Measurements from ENCODE around the gene C20orf173. TPM values are rescaled to one million over a fixed set of nuclear protein-coding genes. Genes with fewer than 3 reads are reported as not detected.

The C20orf173 gene
- total and polyA plus RNA-seq, 2 of the 13 experiments (the other 11 are each of a cell fraction or from before 2014, with no cell fraction given) = not detected

GRCh38 chr20:35542990-35543389 lies 13.5 kb upstream of the C20orf173 start:
- H3K4me1 ChIP-seq (ENCODE audit: insufficient read depth, low read length) = peaks cover 29% of the 10 kb centered on the region
- no peaks in the 10 kb centered on the region for H3K9me3 ChIP-seq (ENCODE audit: low read length)
- H3K9ac ChIP-seq (ENCODE audit: insufficient read depth, low read depth, low read length) = peak overlapping the region; percentile 93
- FAIRE-seq (no peak), ATAC-seq (no peak), DNase-seq (ENCODE audit: low spot score) (no peak)
- BruUV-seq (replicated peaks) = no TSS peak
- H3K79me2 ChIP-seq (ENCODE audit: insufficient read depth, low read length) = peaks cover 11% of the 10 kb centered on the region
- H3K4me3 ChIP-seq (replicated peaks in 1 of 3; ENCODE audit: insufficient read depth in 1 of 3, low read depth in 2 of 3, low read length in 3 of 3) = peak overlapping the region in 2 of 3 experiments; percentile 79 to 93; a peak in 4 of 6 replicates
- H3K36me3 ChIP-seq (replicated peaks in 1 of 2; ENCODE audit: control insufficient read depth in 1 of 2, insufficient read depth in 2 of 2, low read length in 2 of 2) = peaks cover 13 to 27% of the 10 kb centered on the region in 2 experiments; a peak in 4 of 5 replicates
- intact Hi-C loops (cut with micrococcal nuclease; ENCODE audit: unreplicated experiment) = loop anchor here (5.0 kb wide), 2 partner anchors 74 to 76 kb away; partner anchors contain the start of gene SPAG4
- no peaks in the 10 kb centered on the region for H3K27me3 ChIP-seq (ENCODE audit: control insufficient read depth in 1 of 2, insufficient read depth in 2 of 2, low read length in 2 of 2)
- H3K4me2 ChIP-seq (ENCODE audit: low read depth, low read length) = peak overlapping the region; percentile 97
- CTCF ChIA-PET (ENCODE audit: low intra/inter-chr PET ratio, low total read pairs) = no interaction called here
- 100% methylated on average over 1 of the region's 1 CpG for WGBS (ENCODE audit: low lambda C conversion rate)
- no peak overlapping the region for H3K27ac ChIP-seq (ENCODE audit: extremely low read length, insufficient read depth, low read length)
- POLR2A ChIA-PET = interaction anchor here (1.2 to 4.0 kb wide), 7 partner anchors 8 to 259 kb away, joined by 4 to 41 read pairs (median 13); partner anchors contain the start of genes CEP250, EIF6 and RBM39
- TF ChIP-seq WIZ (CRISPR knock-in tag; IDR thresholded peaks at IDR 0.05) (no peak), ZXDC (CRISPR knock-in tag; IDR thresholded peaks at IDR 0.05) (no peak), MEIS1 (CRISPR knock-in tag; IDR thresholded peaks at IDR 0.05; ENCODE audit: borderline replicate concordance) (0 out of 2 replicates have a peak, but pooled peaks have one; percentile 43), ZSCAN25 (CRISPR knock-in tag; IDR thresholded peaks at IDR 0.05) (no peak), JARID2 (CRISPR knock-in tag; IDR thresholded peaks at IDR 0.05; ENCODE audit: insufficient replicate concordance) (no peak), GATAD2A (CRISPR knock-in tag; IDR thresholded peaks at IDR 0.05) (no peak), ZNF280B (CRISPR knock-in tag; IDR thresholded peaks at IDR 0.05; ENCODE audit: borderline replicate concordance) (no peak), MEIS2 (CRISPR knock-in tag; IDR thresholded peaks at IDR 0.05) (no peak), ZNF383 (CRISPR knock-in tag; IDR thresholded peaks at IDR 0.05; ENCODE audit: borderline replicate concordance) (0 out of 2 replicates have a peak, but pooled peaks have one; percentile 60)
- no peak overlapping the region for H2AFZ ChIP-seq (ENCODE audit: low read length)
- no peaks in the 10 kb centered on the region for H4K20me1 ChIP-seq (ENCODE audit: insufficient read depth, low read length)
- in situ Hi-C loops (cut with HindIII; ENCODE audit: extremely low pct_ligation_motif_present, low pct_unique_long_range_greater_than_20kb) = no loop called here
